Esophagus mucosa (tissue), 1 donor: ENCODE measurements around the gene EMP2. TPM values are rescaled to one million over a fixed set of nuclear protein-coding genes. Genes with fewer than 3 reads are reported as not detected.
"Not testable (repeated sequence)": the region's sequence is repeated elsewhere in the genome, so short reads cannot be mapped to it uniquely, and the experiment has no call there.

Source experiments
- ATAC-seq: fragments of 200-7000 bp; cut with Tn5 transposase; one replicate; pipeline ENCODE4 v1.9.1; 2020
- total RNA-seq: library from RNA; stranded (reverse); gene quantifications from one replicate; pipeline ENCODE4 v1.2.4, GENCODE V29; 2023
- donor health status: DM: yes; HTN: yes; CAD: no.

EMP2 gene, protein sequence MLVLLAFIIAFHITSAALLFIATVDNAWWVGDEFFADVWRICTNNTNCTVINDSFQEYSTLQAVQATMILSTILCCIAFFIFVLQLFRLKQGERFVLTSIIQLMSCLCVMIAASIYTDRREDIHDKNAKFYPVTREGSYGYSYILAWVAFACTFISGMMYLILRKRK
- total RNA-seq: 208 TPM

DNA sequence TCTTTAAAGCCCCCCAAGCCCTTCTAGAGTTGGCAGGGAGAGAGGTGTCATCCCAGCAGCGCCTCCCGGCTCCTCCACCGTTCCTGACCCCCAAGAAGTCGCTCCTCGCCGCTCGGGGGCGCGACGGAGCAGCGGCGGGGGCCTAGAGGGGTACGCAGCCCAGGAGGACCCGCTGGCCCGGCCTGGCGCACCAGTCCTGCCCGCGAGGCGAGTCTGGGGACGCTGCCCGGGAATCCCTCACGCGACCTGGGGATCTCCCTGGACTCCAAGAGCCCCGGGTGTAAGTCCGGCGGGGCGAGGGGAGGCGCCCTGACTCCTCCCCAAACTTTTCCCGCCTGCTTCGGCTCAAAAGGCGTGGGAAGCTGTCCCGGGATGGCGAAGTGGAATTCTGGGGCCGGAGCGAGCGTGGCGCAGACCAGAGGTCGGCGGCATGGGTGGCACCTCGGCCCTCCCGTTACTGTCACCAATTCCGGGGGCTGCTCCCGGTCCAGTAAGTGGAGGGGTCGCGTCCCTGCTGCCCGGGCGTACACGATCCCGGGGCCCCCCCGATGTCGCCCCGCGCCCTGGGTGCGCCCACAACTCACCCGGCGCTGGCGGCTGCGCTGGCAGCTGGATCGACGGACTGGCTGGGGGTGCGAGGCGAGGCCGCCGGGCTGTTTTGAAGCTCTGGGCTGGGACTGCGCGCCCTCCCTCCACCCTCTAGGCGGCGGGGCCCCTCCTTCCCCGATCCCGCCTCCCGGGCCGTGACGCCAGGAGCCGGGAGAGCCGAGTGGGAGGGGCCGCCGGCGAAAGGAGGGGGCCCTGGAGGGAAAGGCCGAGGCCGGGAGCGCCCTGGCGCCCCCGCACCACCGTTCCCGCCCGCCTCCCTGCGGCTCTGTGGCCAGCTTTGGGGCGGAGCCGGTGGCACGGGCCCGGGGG lies at the start of gene EMP2:
Gene EMP2 (minus strand): TSS at position 634 of the 918 bp plus-strand sequence. CDS start 32,981 bp downstream, outside the sequence.
- peak; percentile 85 for ATAC-seq

DNA sequence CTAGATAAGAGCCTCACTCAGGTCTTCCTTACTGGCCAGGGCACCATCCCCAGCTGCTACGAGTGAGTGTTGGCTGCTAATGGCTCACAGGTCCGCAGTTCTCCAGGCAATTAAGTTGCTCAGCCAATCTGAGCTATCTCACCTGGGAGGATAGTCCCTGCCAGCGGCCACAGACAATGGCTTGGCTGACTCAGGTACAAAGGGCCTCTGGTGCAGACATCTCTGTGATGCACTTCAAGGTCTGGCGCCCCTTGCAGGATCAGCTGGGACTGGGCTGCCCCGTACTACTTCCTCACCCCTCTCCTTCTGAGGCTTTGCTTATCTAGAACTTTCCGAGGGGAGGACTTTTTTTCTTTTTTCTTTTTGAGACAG lies 49.2 kb upstream of the EMP2 start:
- ATAC-seq: peak; percentile 73

- ATAC-seq: peak; percentile 40
These were observed 45.4 kb upstream of the EMP2 start for GRCh38 chr16:10625595-10626357.

DNA sequence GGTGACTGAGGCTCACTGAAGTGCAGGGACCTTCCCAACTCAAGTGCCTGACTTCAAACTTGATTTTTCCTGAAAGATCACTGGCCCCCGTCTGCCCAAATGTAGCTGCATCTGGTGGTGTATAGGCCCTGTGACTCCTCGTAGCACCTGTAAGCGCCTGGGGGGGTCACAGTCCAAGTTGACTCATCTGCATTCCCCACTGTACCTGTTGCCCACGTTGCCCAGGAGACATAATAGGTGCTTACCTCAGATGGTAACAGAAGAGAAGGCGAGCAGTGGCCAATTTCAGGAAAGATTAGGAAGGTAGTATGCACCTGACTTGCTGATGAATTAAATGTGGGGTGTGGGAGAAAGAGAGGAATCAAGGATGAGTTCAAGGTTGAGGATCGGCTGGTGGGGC lies 44.1 kb upstream of the EMP2 start:
- ATAC-seq: no peak

DNA sequence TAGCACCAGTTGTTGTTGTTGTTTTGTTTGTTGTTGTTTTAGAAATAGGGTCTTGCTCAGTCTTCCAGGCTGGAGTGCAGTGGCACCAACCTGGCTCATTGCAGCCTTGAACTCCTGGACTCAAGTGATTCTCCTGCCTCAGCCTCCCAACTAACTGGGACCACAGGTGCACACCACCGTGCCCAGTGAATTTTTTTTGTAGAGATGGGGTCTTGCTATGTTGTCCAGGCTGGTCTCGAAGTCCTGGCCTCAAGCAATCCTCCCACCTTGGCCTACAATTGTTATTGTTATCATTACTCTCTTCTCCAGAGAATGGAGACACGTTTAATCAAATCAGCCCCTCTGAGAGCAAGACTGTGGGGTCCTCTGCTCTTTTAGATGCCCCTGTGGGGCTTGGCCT lies 42.7 kb upstream of the EMP2 start:
- no peak for ATAC-seq

DNA sequence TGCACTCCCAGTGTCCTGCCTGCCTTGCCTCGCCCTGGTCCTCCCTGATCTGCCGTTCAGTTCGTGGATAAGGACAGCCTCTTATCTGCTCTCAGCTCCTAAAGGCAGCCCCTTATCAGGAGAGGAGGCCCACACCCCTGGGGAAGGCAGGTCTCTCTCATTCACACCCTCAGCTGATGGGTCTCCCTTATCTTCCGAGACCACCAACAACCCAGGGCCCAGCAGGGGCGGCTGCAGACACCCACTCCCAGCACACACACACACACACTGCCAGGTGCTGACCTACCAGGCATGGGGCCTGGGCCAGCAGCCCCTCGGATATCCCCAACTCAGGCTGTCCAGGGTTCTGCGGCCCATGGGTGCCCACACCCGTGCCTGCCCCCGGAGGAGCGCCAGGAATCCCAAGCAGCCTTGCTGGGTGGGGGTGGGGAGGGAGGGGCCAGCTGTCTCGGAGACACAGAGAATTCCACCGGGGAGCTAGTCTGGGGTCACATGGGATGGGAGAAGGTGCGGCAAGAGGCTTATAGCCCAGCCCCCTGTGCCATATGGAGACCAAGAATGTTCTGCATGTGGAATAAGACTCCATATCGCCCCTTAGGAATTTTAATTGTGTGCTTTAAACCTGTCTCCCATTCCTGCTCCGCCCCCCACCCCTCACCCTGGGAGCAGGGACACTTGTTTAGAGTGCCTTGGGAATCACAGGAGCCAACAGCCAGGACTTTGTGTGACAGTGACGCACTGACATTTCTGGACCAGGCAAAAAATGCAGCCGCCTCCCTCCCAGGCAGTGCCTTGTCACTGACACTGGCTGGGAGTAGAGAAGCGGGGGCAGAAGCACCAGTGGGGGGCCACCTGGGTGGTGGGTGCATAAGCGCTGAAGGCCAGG lies 41.9 kb upstream of the EMP2 start:
- ATAC-seq: no peak

DNA sequence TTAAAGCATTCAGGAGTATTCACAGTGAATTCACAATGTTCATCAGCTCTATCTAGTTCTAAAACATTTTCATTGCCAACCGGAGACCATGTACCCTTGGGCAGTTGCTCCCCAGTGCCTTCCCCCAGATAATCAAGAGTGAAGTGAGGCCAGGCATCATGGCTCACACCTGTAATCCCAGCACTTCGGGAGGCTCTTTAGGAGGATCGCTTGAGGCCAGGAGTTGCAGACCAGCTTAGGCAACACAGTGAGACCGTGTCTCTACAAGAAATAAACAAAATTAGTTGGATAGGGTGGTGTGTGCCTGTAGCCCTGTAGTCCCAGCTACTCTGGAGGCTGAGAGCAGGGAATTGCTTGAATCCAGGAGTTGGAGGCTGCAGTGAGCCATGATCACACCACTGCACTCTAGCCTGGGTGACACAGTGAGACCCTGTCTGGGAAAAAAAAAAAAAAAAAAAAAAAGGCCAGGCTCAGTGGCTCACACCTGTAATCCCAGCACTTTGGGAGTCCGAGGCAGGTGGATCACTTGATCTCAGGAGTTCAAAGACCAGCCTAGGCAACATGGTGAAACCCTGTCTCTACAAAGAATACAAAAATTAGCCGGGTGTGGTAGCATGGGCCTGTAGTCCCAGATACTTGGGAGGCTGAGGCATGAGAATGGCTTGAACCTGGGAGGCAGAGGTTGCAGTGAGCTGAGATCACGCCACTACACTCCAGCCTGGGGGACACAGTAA lies 41.0 kb upstream of the EMP2 start:
- ATAC-seq: not testable (repeated sequence)

GRCh38 chr16:10620120-10620519 lies 39.7 kb upstream of the EMP2 start:
- no peak for ATAC-seq

GRCh38 chr16:10619271-10619849 lies 39.0 kb upstream of the EMP2 start:
- ATAC-seq: peak; percentile 67

- peak; percentile 54 for ATAC-seq
These were observed 38.4 kb upstream of the EMP2 start for GRCh38 chr16:10618710-10619209.

- ATAC-seq: peak; percentile 42
These were observed 37.4 kb upstream of the EMP2 start for GRCh38 chr16:10617662-10618420.

DNA sequence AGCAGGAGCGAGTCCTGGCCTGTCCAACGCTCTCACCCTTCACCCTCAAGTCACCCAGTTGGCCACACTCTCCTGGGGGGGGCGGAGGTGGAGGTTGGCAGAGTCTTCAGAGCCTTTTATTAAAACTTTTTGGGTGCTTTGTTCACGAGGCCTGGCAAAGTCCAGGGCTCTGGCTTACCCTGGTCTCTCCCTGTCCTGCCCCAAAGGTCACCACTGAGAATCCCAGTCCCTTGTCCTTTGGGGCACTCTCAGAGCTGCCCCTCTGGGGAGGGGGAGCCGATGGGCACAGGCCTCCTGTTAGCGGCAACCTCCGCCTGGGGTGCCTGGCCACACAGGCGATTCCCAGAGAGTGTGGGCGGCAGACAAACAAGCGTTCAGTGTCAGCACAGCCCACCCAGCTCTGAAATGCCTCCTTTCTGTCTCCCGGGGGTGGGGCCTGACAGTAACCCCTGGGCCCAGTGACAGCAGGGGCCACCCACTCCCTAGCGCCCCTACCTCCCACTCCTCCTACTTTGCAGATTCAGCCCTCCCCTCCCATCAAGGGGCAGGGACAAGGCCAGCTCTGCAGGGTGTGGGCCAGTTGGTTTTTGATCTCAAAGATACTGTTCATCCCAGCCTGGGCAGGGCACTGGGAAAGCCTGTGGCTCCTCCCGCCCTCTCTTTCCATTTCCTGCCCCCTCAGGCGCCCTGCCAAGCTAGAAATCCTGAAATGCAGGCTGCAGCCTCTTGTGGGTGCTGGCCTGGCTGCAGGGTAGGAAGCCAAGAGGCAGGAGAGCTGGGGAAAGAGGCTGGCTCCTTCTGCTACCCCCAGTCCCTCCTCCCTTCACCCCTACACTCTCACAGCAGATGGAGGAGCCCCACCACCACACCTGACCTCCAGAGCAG lies 36.6 kb upstream of the EMP2 start:
- peak; percentile 76 for ATAC-seq

DNA sequence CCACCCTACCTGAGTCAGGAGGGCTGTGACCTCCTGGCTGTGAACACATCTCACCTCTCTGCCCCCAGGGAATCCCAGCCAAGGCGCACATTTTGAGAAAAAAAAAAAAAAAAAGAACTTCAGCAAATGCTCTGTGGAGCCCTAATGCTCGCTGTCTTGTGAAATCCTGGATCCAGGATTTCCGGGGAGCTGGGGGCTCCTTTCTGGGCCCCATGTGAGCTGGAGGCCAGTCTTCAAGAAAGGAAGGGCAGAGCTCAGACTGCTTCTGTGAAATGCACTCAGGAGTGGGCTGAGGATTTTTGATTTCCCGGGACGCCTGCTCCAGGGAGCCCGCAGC lies 36.0 kb upstream of the EMP2 start:
- ATAC-seq: no peak

- ATAC-seq: no peak
These were observed 34.3 kb upstream of the EMP2 start for GRCh38 chr16:10614685-10615084.

DNA sequence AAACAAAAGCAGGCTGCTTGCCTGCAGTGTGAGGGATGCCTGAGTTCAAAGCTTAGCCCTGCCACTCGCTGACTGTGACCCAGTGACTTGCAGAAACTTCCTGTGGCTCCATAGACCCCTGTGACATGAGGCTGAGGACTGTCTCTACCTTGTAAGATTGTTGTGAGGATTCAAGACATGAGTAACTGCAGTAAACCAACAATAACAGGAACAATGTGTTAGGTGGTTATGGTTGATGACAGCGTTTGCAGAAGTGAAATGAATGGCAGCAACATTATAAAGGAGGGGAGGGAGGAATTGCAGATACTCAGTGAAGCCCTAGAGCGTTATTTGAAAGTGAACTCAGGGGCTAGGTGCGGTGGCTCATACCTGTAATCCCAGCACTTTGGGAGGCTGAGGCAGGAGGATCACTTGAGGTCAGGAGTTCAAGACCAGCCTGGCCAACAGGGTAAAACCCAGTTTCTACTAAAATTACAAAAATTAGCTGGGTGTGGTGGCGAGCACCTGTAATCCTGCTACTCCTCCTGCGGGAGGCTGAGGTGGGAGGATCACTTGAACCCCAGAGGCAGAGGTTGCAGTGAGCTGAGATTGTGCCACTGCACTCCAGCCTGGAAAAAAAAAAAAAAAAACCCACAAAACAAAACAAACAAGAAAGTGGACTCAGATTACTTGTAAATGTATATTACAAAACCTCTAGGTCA lies 33.5 kb upstream of the EMP2 start:
- no peak for ATAC-seq

DNA sequence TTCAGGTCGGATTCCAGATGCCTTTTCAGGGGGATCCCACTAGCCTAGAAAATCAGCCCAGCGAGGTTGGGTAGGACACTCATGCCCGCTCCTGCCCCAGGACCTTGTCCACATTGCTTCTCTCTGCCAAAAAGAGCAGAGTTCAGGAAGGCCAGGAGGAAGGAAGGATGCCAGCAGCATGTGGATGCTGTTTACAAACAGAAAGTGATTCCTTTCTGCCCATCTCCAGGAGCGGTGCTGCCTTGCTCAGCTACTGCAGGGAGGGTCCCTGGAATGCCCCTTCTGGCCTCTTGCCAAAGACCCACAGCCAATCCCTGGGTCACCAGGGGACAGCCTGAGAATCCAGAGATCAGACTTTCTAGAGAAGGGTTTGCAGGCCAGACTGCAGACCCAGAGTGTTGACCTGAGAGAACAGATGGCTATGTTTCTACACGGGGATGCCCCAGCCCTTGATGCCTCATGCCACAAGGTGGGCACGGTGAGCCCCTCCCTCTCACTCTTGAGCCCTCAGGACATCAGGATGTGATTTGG lies 32.3 kb upstream of the EMP2 start:
- no peak for ATAC-seq

GRCh38 chr16:10611825-10612342 lies 31.5 kb upstream of the EMP2 start:
- no peak for ATAC-seq
